RWPE2 (cell line): ENCODE results near the gene TPM4.

Experiments used
- ATAC-seq: fragments of 200-7000 bp; cut with Tn5 transposase; 3 replicates; pipeline ENCODE4 v1.9.1; 2021; ENCODE audit warnings: low read depth
- DNase-seq: peaks from one replicate; pipeline ENCODE4 v3.0.0-alpha.2; 2020; ENCODE audit warnings: low spot score
- H3K27ac ChIP-seq: fragments of 450-650 bp; 2 replicates; pipeline ENCODE4 v1.5.1; 2017; ENCODE audit warnings: mild to moderate bottlenecking; ENCODE audit not compliant: poor library complexity, severe bottlenecking
- H3K27me3 ChIP-seq: fragments of 250-450 bp; sonication (Bioruptor Pico); 2 replicates; pipeline ENCODE4 v1.5.1; 2021; ENCODE audit warnings: mild to moderate bottlenecking, moderate library complexity; ENCODE audit not compliant: insufficient read depth, poor library complexity, severe bottlenecking
- H3K36me3 ChIP-seq: fragments of 250-450 bp; sonication (Bioruptor Pico); 2 replicates; pipeline ENCODE4 v1.5.1; 2020; ENCODE audit warnings: low read depth, mild to moderate bottlenecking, moderate library complexity
- H3K4me1 ChIP-seq: fragments of 250-450 bp; sonication (Bioruptor Pico); 2 replicates; pipeline ENCODE4 v1.5.1; 2021; ENCODE audit warnings: mild to moderate bottlenecking, moderate library complexity; ENCODE audit not compliant: insufficient read depth, poor library complexity, severe bottlenecking
- H3K4me3 ChIP-seq: fragments of 250-450 bp; sonication (Bioruptor Pico); 2 replicates; pipeline ENCODE4 v1.5.1; 2021; ENCODE audit warnings: mild to moderate bottlenecking, moderate library complexity; ENCODE audit not compliant: severe bottlenecking
- H3K9me3 ChIP-seq: fragments of 250-450 bp; sonication (Bioruptor Pico); 2 replicates; pipeline ENCODE4 v1.5.1; 2021; ENCODE audit warnings: mild to moderate bottlenecking, moderate library complexity; ENCODE audit not compliant: severe bottlenecking
- CTCF ChIP-seq: fragments of 450-650 bp; IDR thresholded peaks from one replicate; pipeline ENCODE4 v1.5.1; 2017; ENCODE audit warnings: mild to moderate bottlenecking, moderate library complexity; ENCODE audit not compliant: poor library complexity, severe bottlenecking

Gene TPM4

GRCh38 chr19:16124953-16125352 lies 48.7 kb downstream of the TPM4 start:
- Histone ChIP-seq H3K27me3 (no peaks in the 10 kb centered on the region), H3K4me1 (no peaks in the 10 kb centered on the region), H3K36me3 (peaks cover 79% of the 10 kb centered on the region), H3K27ac (no peak overlapping the region), H3K9me3 (no peaks in the 10 kb centered on the region), H3K4me3 (no peak overlapping the region)
- TF ChIP-seq CTCF, result no peak
- no peak for ATAC-seq
- no peak for DNase-seq

GRCh38 chr19:16125737-16126495 lies 49.6 kb downstream of the TPM4 start:
- ATAC-seq, result no peak
- Histone ChIP-seq H3K27ac (no peak overlapping the region), H3K4me3 (no peak overlapping the region), H3K36me3 (peaks cover 88% of the 10 kb centered on the region), H3K9me3 (no peaks in the 10 kb centered on the region), H3K4me1 (no peaks in the 10 kb centered on the region), H3K27me3 (no peaks in the 10 kb centered on the region)
- TF ChIP-seq CTCF, result no peak
- no peak for DNase-seq

- Histone ChIP-seq H3K36me3 (peaks cover 85% of the 10 kb centered on the region), H3K4me3 (no peak overlapping the region), H3K4me1 (no peaks in the 10 kb centered on the region), H3K9me3 (no peaks in the 10 kb centered on the region), H3K27me3 (no peaks in the 10 kb centered on the region), H3K27ac (no peak overlapping the region)
- ATAC-seq, result no peak
- DNase-seq, result no peak
- no peak for TF ChIP-seq CTCF
Measured at GRCh38 chr19:16127080-16127479, 50.8 kb downstream of the TPM4 start.

- H3K36me3 ChIP-seq, result peaks cover 85% of the 10 kb centered on the region
Measured at GRCh38 chr19:16127776-16128371, 51.6 kb downstream of the TPM4 start.

More at GRCh38 chr19:16127776-16128371, 51.6 kb downstream of the TPM4 start:
- Histone ChIP-seq H3K4me3 (no peak overlapping the region), H3K9me3 (no peaks in the 10 kb centered on the region), H3K27ac (no peak overlapping the region), H3K4me1 (no peaks in the 10 kb centered on the region), H3K27me3 (no peaks in the 10 kb centered on the region)
- DNase-seq, result no peak
- ATAC-seq, result no peak
- no peak for TF ChIP-seq CTCF
